GM21723 (cell line): ENCODE results near the gene LTBP1.

Experiments
- ATAC-seq: cut with Tn5 transposase; IDR thresholded peaks from one replicate; pipeline ENCODE4 v1.9.1; 2021; ENCODE audit warnings: mild to moderate bottlenecking, moderate library complexity; ENCODE audit not compliant: unreplicated experiment

Gene LTBP1

GRCh38 chr2:33002863-33003262 lies 56.1 kb downstream of the LTBP1 start:
- ATAC-seq: no peak

DNA sequence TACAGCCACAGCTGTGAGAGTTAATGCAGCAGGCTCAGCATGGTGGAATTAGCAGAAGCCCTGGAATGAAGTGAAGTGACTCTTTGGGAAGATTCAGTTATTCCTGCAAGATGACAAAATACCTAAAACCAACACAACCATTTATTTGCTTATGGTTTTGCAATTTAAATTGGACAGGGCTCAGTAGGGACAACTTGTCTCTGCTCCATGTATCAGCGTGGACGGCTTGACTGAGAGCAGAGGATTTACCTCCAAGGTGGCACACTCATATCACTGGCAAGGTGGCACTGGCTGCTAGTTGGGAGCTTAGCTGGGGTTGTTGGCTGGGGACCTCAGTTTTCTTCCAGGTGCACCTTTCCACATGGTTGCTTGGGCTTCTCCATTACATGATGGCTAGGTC lies 58.3 kb downstream of the LTBP1 start:
- ATAC-seq: no peak

DNA sequence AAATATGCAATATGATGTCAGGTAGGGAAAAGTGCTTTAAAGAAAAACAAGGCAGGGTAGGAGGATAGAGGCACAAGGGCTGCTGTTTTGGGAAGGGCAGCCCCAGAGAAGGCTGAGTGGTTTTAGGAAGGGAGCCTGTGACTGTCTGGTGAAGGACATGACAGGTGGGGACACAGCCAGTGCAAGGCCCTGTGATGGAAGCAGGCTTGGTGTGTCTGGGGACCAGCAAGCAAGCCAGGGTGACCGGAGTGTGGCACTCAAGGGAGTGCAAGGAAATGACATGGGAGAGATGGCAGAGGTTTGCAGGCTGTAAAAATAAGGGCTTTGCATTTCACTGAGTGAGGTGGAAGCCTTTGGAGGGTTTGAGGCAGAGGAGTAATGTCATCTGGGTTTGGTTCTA lies 62.0 kb downstream of the LTBP1 start:
- no peak for ATAC-seq

DNA sequence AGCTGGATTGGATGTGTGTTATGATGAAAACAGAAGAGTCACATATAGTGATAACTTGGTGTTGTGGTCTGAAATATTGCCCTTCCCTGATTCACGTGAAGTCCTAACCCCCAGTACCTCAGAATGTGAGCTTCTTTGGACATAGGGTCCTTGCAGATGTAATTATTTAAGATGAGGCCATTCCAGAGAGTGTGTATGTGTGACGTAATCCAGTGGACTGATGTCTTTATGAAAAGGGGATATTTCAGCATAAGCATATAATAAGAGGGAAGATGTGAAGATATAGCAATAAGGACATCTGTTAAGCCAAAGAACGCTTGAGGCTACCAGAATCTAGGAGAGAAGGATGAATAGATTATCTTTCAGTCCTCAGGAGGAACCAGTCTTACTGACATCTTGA lies 62.5 kb downstream of the LTBP1 start:
- no peak for ATAC-seq

DNA sequence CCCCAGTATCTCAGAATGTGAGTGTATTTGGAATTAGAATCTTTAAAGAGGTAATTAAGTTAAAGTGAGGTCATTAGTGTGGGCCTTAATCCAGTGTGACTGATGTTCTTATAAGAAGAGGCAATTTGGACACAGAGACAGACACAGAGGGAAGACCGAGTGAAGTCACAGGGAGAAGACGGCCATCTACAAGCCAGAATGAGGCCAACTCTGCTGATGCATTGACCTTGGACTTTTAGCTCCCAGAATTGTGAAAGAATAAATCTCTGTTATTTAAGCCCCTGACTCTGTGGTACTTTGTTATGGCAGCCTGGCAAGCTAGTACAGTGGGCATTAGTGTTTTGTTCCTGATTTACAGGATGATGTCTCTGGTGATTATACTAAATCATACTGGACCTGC lies 64.6 kb downstream of the LTBP1 start:
- no peak for ATAC-seq

GRCh38 chr2:33011941-33012340 lies 65.2 kb downstream of the LTBP1 start:
- no peak for ATAC-seq

DNA sequence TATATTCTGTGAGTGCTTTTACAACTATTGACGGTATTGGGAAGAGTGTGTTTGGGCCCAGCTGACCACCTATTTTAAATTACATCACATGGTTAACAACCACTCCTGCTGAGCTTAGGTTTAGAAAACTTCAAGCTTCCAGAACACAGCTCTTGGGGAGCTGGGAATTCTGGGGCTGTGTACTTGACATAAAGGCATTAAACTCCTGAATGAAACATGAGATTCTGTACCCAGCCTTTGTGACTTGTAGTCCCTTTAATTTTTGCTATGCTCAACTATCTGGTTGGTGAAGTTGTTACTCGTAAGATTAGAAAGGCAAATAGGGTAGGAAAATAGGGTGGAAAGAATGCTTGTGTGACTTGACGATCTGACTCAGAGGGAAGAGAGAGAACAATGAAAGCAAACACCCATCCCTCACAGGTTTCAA lies 66.9 kb downstream of the LTBP1 start:
- no peak for ATAC-seq

DNA sequence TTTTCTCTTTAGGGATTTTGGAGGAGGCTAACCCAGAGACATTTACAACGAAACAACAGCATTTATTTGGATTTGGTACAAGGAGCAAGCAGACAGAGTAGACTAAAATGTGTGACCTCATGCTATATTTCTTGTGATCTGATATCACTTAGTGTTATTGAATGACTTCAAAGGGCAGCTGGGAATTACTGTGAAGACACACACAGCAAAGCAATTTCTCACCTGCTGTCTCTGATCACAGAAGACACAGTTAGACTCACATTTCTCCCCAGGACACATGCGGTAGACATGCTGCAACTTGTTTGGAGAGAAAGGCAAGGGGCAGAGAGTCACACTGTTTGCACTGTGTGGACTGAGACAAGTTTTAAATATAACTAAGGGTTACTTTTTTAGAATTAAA lies 67.5 kb downstream of the LTBP1 start:
- no peak for ATAC-seq

GRCh38 chr2:33015421-33016142 lies 68.8 kb downstream of the LTBP1 start:
- ATAC-seq: no peak

DNA sequence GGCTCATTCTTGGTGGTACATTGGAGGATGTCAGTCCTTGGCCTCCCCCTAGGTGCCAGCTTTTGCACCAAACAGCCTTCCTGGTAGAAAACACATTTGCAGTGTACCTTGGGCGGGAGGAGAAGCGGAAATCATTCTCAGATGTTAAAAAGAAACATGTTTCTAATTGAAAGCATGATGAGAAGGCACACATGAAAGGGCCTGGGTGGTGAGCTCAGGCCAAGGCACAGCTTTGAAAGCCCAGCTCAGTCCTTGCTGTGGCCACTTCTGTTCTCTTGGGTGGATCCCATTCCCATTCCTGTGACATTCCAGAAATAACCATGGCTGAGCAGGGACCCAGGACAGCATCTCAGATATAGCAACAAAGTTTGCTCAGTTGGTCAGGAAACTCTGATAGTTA lies 71.5 kb downstream of the LTBP1 start:
- ATAC-seq: no peak

DNA sequence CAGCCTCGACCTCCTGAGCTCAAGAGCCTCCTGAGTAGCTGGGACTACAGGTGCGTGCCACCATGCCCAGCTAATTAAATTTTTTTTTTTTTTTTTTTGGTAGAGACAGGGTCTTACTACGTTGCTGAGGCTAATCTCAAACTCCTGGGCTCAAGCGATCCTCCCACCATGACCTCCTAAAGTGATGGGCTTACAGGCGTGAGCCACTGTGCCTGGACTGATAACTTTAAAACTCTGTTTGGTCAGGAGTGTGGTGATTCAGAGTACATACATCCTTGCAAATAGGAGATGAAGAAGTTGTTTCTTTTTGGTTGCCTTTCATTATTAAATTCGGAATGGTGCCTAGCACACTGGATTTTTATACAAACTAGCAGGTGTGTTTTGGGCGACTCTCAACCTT lies 73.0 kb downstream of the LTBP1 start:
- no peak for ATAC-seq

DNA sequence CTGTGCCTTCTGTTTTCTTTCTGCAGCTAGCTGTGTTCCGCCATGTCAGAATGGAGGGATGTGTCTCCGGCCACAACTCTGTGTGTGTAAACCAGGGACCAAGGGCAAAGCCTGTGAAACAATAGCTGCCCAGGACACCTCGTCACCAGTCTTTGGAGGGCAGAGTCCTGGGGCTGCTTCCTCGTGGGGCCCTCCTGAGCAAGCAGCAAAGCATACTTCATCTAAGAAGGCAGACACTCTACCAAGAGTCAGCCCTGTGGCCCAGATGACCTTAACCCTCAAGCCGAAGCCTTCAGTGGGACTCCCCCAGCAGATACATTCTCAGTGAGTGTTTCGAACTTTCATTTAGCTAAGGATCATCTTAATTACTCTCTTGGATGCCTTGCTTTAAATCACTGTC lies 74.1 kb downstream of the LTBP1 start:
- no peak for ATAC-seq

- ATAC-seq: no peak
These were observed 74.9 kb downstream of the LTBP1 start for GRCh38 chr2:33021542-33022227.

GRCh38 chr2:33022395-33022985 lies 75.7 kb downstream of the LTBP1 start:
- no peak for ATAC-seq

GRCh38 chr2:33022989-33023727 lies 76.4 kb downstream of the LTBP1 start:
- ATAC-seq: no peak

DNA sequence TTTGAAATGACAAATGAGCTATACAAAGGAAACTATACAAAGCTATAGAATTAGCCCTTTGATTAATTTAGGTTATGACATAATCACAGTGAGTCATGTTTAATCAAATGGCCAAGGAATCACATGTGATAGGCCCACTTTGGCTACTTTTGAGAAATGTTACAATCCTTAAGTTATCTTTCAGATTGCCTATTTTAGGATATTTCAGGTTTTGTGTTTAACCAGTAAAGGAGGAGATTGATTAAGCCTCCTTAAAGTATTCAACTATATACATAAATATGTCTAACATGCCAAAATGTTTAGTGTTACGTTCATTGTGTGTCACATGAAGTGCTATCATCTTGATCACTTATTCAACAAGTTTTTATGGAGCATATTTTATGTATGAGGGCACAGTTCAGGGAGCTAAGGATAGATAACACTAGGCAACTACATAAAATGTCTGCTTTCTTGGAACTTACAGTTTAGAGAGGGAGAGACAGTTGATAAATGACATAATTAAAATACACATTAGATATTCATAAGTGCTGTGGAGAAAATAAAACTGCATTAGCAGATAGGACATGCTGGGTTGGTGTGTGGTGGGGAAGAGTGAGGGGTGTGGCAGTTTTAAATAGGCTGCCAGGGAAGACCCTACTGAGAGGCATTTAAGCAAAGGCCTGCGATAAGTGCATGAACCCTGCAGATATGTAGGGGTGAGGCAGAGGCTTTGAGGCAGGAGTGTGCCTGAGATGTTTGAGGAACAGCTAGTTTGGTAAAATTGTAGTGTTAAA lies 77.2 kb downstream of the LTBP1 start:
- no peak for ATAC-seq

DNA sequence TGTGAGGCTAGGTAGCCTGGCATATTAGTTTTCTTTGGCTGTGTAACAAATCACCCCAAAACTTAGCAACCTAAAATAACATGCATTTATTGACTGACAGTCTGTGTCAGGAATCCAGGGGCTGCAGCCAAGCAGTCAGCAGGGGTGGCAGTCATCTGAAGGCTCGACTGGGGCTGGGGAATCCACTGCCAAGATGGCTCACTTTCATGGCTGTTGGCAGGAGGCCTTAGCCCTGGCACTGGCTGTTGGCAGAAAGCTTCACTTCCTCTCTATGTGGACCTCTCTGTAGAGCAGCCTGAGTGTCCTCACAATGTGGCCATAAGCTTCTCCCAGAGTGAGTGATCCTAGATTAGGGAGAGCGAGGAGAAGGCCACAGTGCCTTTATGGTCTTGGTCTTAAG lies 78.0 kb downstream of the LTBP1 start:
- ATAC-seq: no peak

GRCh38 chr2:33029459-33029858 lies 82.7 kb downstream of the LTBP1 start:
- ATAC-seq: no peak

DNA sequence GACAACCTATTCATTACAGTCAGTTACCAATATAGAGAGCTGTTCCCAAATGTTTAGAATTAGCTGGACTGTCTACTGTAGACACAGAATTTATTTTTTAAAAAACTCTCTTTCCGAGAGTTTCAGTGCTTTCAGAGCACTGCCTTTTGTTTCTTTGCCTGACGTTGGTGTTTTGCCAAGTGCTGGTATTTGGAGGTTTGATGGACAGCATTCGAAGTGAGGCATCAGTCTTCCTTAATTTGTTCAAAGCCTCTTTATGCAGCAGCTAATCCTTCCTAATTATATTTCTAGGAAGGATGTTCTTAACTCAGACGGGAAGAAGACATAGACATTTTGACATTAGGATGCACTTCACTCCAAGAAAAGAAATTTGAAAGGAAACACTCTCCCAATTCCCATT lies 83.2 kb downstream of the LTBP1 start:
- no peak for ATAC-seq

DNA sequence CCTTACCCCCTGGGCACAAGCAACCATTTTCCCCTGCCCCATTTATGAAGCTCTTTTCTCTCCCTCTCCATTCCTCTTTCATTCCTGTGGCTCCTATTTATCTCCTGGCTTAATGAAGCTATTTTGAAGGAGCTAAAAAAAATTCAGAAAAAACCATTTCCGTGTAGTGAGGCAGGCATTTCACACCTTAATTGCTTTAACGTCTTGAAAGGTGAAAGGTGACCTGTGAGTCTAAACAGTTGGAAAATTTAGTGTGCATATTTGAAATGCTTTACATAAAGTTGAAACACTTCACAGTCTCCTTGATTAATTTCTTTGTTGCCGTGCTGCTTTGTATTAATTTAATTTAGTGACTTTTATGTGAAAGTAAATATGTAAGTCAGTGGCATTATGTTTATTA lies 83.6 kb downstream of the LTBP1 start:
- ATAC-seq: no peak

GRCh38 chr2:33032245-33032644 lies 85.5 kb downstream of the LTBP1 start:
- ATAC-seq: no peak
